Measurements from ENCODE around the gene PSMD1.

- TF ChIP-seq POLR2A (IDR thresholded peaks at IDR 0.05) (no peak), CTCF (IDR thresholded peaks at IDR 0.05) (no peak)
Measured at GRCh38 chr2:231118614-231118942, 61.9 kb downstream of the PSMD1 start.

All from esophagus squamous epithelium (tissue), 4 donors.